GM06990 (cell line): ENCODE measurements around the gene DAPK1.

Experiments used
- DNase-seq: peaks from one replicate; pipeline ENCODE4 v3.0.0-alpha.2; 2011; ENCODE audit not compliant: insufficient read length; ENCODE audit errors: extremely low read depth
- H3K27me3 ChIP-seq: replicated peaks from 2 replicates; pipeline ENCODE4 v1.6.0; 2011; ENCODE audit warnings: low read length; ENCODE audit not compliant: control insufficient read depth, insufficient read depth
- H3K36me3 ChIP-seq: 2 replicates; pipeline ENCODE4 v1.5.1; 2011; ENCODE audit warnings: low read length; ENCODE audit not compliant: control insufficient read depth, insufficient read depth
- H3K4me3 ChIP-seq: replicated peaks from 2 replicates; pipeline ENCODE4 v1.5.1; 2011; ENCODE audit warnings: low read depth, mild to moderate bottlenecking, control low read depth, low read length
- CTCF ChIP-seq: IDR thresholded peaks from 2 replicates; pipeline ENCODE4 v1.5.1; 2011; ENCODE audit warnings: low read length, control low read depth, mild to moderate bottlenecking, inconsistent platforms; ENCODE audit not compliant: insufficient read depth, poor library complexity, severe bottlenecking

Gene DAPK1

DNA sequence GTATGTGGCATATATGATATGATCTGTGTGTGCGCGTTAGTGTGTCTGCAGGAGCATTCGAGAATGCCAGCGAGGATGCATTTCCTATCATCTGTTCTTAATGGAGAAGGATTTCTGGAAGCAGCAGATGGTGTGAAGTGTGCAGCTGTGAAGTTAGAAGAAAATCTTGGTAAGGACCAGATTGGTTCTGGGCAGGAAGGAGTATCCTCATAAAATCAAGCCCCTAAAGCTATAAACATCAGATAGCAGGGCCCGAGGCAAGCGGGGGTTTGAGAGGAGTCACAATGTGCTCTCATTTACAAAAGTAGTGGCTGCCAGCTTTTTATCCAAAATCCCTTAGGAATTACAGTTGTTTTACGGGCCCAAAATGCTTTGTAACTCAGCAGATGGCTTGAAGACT, 40.0 kb downstream of the DAPK1 start:
- no peak for DNase-seq
- H3K27me3 ChIP-seq = no peaks in the 10 kb centered on the region

DNA sequence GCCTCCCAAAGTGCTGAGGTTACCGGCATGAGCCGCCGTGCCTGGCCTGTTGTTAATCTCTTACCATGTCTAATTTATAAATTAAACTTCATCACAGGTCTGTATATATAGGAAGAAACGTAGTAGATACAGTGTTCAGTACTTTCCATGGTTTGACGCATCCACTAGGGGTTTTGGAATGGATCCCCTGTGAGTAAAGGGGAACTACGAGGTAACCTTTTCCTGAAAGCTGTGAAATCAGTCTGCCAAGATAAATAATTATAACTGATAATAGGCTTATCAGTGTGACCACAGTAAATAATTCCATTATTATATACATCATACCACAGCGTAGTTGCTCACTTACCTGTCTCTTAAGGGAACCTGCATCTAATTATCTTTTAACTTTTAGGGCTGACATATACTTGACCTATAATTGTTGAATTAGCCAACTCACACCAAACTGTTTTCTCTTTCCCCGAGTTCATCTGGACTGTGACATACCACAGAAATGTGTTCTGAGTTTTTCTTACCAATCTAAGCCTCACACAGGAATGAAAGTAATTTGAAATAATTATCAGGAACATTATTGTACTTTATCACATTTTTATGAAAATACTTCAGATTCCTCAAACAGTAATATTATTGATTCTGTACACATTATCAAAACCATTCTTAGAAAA, 42.9 kb downstream of the DAPK1 start:
- Histone ChIP-seq H3K4me3 (no peak overlapping the region), H3K27me3 (no peaks in the 10 kb centered on the region), H3K36me3 (peaks cover 2% of the 10 kb centered on the region)
- no peak for DNase-seq
- TF ChIP-seq CTCF = no peak

More for the DNA sequence above, 40.0 kb downstream of the DAPK1 start:
- no peak for TF ChIP-seq CTCF
- H3K36me3 ChIP-seq = peaks cover 2% of the 10 kb centered on the region
- no peak overlapping the region for H3K4me3 ChIP-seq

- Histone ChIP-seq H3K27me3 (no peaks in the 10 kb centered on the region), H3K4me3 (no peak overlapping the region), H3K36me3 (peaks cover 2% of the 10 kb centered on the region)
- no peak for TF ChIP-seq CTCF
- DNase-seq = no peak
Measured at GRCh38 chr9:87541663-87542062, 44.0 kb downstream of the DAPK1 start.

GRCh38 chr9:87542141-87542540, 44.5 kb downstream of the DAPK1 start:
- peaks cover 2% of the 10 kb centered on the region for H3K36me3 ChIP-seq
- H3K4me3 ChIP-seq = no peak overlapping the region
- TF ChIP-seq CTCF = no peak
- H3K27me3 ChIP-seq = no peaks in the 10 kb centered on the region
- no peak for DNase-seq

DNA sequence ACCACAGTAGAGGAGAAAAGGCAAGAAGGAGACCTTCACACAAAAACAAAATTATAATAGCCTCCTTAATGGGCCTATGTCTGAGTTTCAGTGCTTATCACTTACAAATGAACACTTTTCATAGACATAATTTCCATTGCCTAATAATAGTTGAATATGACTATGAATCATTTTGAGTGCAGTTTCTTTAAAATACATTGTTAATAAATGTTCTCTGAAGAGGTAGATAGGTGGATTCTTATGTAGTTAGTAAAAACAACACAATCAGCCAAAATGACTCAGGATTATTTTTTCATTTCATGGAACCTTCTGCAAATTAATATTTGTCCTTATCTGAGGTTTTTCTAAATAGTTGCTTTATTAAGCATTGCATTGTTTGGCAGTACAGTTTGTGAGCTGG, 45.6 kb downstream of the DAPK1 start:
- no peak overlapping the region for H3K4me3 ChIP-seq
- no peak for DNase-seq
- H3K36me3 ChIP-seq = peaks cover 2% of the 10 kb centered on the region
- no peaks in the 10 kb centered on the region for H3K27me3 ChIP-seq
- TF ChIP-seq CTCF = no peak

DNA sequence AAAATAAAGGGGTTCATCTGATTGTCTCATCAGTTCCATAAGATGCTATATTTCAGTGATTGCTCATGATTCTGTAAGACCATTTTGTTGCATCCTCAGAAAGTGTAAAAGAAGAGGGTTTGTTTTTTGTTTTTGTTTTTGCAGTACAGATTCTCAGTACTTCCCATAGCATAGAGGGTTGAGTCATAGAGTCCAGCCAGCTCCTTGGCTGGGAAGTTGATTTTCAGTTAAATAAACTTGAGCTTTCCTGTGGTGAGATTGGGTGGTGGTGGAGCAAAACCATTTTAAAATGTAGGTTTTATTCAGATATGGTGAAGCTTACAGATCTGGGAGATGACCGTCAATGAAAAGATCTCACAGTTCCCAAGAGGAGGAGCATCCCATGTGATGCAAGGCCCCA, 48.2 kb downstream of the DAPK1 start:
- no peak for DNase-seq
- Histone ChIP-seq H3K27me3 (no peaks in the 10 kb centered on the region), H3K4me3 (no peak overlapping the region), H3K36me3 (no peaks in the 10 kb centered on the region; the same call in none of the 2 replicates)
- no peak for TF ChIP-seq CTCF
